ENCODE results near the gene ATAD1. TPM values are rescaled to one million over a fixed set of nuclear protein-coding genes. Genes with fewer than 3 reads are reported as not detected.
"Not testable (repeated sequence)": the region's sequence is repeated elsewhere in the genome, so short reads cannot be mapped to it uniquely, and the experiment has no call there.

Gene ATAD1
- polyA plus RNA-seq (2012; ENCODE audit: missing spikeins) = 33.6 TPM

DNA sequence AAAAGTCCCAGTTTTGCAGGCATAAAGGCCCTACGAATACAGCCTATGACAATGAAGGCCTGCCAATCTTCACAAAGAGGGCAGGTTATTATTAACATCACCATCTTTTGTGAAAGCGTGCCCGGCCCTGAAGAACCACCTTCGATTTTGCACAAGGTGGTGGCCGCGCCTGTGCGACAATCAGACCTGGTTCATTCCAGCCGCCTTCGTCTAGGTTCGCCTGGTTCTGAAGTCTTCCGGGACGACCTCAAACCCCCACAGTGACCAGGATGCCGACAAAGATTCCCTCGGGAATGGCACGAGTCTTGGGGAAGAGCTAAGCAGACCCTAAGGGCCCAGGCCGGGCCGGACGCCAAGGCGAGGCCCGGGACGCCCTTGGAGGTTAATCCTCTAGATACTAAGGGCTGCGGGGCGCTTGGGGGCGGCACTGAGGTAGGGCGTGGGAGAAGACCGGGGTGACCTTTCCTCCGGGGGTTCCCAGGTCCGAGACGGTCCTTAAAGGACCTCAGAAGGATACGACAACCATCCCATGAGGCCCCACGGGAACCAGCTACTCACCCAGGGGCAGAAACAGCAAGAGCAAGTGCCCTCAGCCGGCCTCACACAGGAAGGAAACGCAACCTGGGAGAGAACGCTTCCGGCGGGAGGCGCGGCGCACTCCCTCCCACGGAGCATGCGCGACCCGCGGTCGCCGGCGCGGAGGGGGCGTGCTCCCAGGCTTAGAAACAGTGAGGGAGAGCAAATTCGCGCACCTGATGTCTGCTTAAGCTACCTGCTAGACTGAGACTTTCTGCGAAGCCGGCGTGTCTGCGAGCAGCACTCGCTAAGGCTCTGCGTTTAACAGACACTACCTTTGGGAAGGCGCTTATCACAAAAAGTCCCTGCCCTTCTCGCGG is at the start of gene ATAD1:
Gene ATAD1, minus strand, starts transcription at position 618 of the 896 bp plus-strand sequence. CDS start 3,627 bp downstream, outside the sequence.
- DNase-seq (ENCODE audit: insufficient read length) (peak; percentile 59), FAIRE-seq (peak; percentile 100)
- TF ChIP-seq POLR2AphosphoS5 (IDR thresholded peaks at IDR 0.05; ENCODE audit: low read depth, low read length) (peak; percentile 90), POLR2A (IDR thresholded peaks at IDR 0.05; ENCODE audit: low read depth, low read length) (peak; percentile 93), TAF1 (IDR thresholded peaks at IDR 0.05; ENCODE audit: borderline replicate concordance, low read depth, low read length) (peak; percentile 74)

DNA sequence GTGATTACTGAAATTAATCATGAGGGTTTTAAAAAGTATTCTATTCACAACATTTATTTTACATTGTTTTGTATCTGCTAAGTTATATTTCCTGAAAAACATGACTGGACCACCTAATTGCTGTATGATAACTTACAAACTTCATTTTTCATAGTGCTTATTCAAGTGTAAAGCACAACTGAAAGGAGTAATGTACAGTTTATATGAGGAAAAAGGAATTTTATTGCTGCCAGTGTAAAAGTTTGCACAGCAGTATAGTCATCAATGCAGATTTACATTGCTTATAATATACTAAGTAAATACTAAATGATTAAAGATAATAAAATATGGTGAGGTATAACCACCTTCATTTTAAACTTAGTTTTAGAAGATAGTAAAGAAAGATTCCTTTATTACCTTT is 49.4 kb upstream of the ATAD1 start:
- FAIRE-seq (no peak), DNase-seq (ENCODE audit: insufficient read length) (no peak)
- no peak for TF ChIP-seq POLR2A (IDR thresholded peaks at IDR 0.05; ENCODE audit: low read depth, low read length)
- TF ChIP-seq POLR2AphosphoS5 (IDR thresholded peaks at IDR 0.05; ENCODE audit: low read depth, low read length) = no peak
- TF ChIP-seq TAF1 (IDR thresholded peaks at IDR 0.05; ENCODE audit: borderline replicate concordance, low read depth, low read length) = no peak

GRCh38 chr10:87866412-87866974 is 48.5 kb upstream of the ATAD1 start:
- FAIRE-seq = peak; percentile 24
- no peak for TF ChIP-seq POLR2AphosphoS5 (IDR thresholded peaks at IDR 0.05; ENCODE audit: low read depth, low read length)
- no peak for TF ChIP-seq TAF1 (IDR thresholded peaks at IDR 0.05; ENCODE audit: borderline replicate concordance, low read depth, low read length)
- no peak for TF ChIP-seq POLR2A (IDR thresholded peaks at IDR 0.05; ENCODE audit: low read depth, low read length)
- DNase-seq (ENCODE audit: insufficient read length) = no peak

DNA sequence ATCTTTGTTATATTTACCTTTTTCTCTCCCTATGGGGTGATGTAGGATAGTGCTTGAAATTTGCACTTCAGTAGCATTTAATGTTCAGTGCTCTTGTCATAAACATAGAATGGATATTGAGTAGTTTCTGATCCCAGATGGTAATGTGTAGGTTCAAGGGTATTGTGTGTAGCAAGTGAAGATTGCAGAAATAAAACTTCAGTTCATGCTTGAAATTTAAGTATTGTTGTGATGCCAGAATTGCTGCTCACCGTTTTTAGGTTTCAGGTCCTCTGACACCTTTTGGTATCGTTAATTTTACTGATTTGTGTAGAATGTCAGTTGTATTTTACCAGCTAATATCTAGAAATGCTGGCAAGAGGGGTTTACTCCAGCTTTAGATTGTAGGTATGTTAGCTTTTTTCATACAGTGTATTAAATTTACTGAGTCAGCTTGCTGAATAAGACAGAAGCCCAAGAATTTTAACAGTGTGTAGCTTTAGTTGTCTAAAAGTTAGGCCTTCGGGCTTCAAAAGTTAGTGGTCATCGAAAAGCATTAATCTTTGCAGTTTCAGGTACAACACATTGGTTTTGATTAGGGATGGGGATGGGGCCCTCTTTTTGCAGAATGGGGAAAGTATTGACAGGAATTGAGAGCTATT is 47.3 kb upstream of the ATAD1 start:
- peak; percentile 46 for FAIRE-seq
- DNase-seq (ENCODE audit: insufficient read length) = no peak
- TF ChIP-seq POLR2AphosphoS5 (IDR thresholded peaks at IDR 0.05; ENCODE audit: low read depth, low read length) (no peak), TAF1 (IDR thresholded peaks at IDR 0.05; ENCODE audit: borderline replicate concordance, low read depth, low read length) (no peak), POLR2A (IDR thresholded peaks at IDR 0.05; ENCODE audit: low read depth, low read length) (no peak)

DNA sequence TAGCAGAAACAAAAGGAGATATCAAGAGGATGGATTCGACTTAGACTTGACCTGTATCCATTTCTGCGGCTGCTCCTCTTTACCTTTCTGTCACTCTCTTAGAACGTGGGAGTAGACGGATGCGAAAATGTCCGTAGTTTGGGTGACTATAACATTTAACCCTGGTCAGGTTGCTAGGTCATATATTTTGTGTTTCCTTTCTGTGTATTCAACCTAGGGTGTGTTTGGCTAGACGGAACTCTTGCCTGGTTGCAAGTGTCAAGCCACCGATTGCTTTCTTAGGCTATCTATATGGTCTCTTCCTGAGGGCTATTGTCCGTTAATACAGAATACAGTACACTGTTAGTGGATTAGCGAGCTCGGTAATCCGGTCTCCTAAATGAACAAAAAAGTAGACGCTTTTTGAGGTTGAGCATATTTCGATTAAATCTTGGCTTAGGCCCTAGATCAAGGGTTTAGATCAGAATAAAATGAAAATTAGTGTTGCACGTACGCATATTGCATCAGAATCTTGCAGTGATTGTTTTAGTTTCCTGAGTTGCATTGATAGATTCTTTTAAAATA is 46.6 kb upstream of the ATAD1 start:
- no peak for DNase-seq (ENCODE audit: insufficient read length)
- FAIRE-seq = no peak
- TF ChIP-seq TAF1 (IDR thresholded peaks at IDR 0.05; ENCODE audit: borderline replicate concordance, low read depth, low read length) = no peak
- no peak for TF ChIP-seq POLR2A (IDR thresholded peaks at IDR 0.05; ENCODE audit: low read depth, low read length)
- TF ChIP-seq POLR2AphosphoS5 (IDR thresholded peaks at IDR 0.05; ENCODE audit: low read depth, low read length) = no peak

DNA sequence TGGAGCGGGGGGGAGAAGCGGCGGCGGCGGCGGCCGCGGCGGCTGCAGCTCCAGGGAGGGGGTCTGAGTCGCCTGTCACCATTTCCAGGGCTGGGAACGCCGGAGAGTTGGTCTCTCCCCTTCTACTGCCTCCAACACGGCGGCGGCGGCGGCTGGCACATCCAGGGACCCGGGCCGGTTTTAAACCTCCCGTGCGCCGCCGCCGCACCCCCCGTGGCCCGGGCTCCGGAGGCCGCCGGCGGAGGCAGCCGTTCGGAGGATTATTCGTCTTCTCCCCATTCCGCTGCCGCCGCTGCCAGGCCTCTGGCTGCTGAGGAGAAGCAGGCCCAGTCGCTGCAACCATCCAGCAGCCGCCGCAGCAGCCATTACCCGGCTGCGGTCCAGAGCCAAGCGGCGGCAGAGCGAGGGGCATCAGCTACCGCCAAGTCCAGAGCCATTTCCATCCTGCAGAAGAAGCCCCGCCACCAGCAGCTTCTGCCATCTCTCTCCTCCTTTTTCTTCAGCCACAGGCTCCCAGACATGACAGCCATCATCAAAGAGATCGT is 46.0 kb upstream of the ATAD1 start:
- not testable (repeated sequence) for DNase-seq (ENCODE audit: insufficient read length); FAIRE-seq

DNA sequence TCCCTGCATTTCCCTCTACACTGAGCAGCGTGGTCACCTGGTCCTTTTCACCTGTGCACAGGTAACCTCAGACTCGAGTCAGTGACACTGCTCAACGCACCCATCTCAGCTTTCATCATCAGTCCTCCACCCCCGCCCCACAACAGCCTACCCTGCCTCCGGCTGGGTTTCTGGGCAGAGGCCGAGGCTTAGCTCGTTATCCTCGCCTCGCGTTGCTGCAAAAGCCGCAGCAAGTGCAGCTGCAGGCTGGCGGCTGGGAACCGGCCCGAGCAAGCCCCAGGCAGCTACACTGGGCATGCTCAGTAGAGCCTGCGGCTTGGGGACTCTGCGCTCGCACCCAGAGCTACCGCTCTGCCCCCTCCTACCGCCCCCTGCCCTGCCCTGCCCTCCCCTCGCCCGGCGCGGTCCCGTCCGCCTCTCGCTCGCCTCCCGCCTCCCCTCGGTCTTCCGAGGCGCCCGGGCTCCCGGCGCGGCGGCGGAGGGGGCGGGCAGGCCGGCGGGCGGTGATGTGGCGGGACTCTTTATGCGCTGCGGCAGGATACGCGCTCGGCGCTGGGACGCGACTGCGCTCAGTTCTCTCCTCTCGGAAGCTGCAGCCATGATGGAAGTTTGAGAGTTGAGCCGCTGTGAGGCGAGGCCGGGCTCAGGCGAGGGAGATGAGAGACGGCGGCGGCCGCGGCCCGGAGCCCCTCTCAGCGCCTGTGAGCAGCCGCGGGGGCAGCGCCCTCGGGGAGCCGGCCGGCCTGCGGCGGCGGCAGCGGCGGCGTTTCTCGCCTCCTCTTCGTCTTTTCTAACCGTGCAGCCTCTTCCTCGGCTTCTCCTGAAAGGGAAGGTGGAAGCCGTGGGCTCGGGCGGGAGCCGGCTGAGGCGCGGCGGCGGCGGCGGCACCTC is 45.3 kb upstream of the ATAD1 start, which contains the start of the genes KLLN and PTEN:
Gene KLLN, minus strand, starts transcription at position 481 of the 891 bp plus-strand sequence. CDS start 1,046 bp downstream, outside the sequence.
Gene PTEN, plus strand, starts transcription at position 573 of the 891 bp plus-strand sequence. CDS start 845 bp downstream, outside the sequence.
- DNase-seq (ENCODE audit: insufficient read length) (peak; percentile 65), FAIRE-seq (peak; percentile 87)
- TF ChIP-seq POLR2AphosphoS5 (IDR thresholded peaks at IDR 0.05; ENCODE audit: low read depth, low read length) = peak; percentile 46; the same call in 1 of the 2 replicates
- TF ChIP-seq POLR2A (IDR thresholded peaks at IDR 0.05; ENCODE audit: low read depth, low read length) = peak; percentile 85
- TF ChIP-seq TAF1 (IDR thresholded peaks at IDR 0.05; ENCODE audit: borderline replicate concordance, low read depth, low read length) = peak; percentile 99

DNA sequence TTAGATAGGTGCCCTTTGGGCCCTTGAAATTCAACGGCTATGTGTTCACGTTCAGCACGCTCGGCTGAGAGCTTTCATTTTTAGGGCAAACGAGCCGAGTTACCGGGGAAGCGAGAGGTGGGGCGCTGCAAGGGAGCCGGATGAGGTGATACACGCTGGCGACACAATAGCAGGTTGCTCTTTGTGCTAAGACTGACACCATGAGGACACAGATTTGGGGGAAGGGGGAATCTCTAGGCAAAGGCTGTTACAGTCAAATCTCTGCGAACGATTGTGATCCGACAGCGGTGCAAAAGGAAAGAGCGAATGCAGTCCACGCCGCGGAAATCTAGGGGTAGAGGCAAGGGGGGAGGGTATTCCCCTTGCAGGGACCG is 44.6 kb upstream of the ATAD1 start:
- TF ChIP-seq TAF1 (IDR thresholded peaks at IDR 0.05; ENCODE audit: borderline replicate concordance, low read depth, low read length) (no peak), POLR2A (IDR thresholded peaks at IDR 0.05; ENCODE audit: low read depth, low read length) (peak; percentile 60), POLR2AphosphoS5 (IDR thresholded peaks at IDR 0.05; ENCODE audit: low read depth, low read length) (peak; percentile 72)
- FAIRE-seq = peak; percentile 58
- peak; percentile 30 for DNase-seq (ENCODE audit: insufficient read length)

DNA sequence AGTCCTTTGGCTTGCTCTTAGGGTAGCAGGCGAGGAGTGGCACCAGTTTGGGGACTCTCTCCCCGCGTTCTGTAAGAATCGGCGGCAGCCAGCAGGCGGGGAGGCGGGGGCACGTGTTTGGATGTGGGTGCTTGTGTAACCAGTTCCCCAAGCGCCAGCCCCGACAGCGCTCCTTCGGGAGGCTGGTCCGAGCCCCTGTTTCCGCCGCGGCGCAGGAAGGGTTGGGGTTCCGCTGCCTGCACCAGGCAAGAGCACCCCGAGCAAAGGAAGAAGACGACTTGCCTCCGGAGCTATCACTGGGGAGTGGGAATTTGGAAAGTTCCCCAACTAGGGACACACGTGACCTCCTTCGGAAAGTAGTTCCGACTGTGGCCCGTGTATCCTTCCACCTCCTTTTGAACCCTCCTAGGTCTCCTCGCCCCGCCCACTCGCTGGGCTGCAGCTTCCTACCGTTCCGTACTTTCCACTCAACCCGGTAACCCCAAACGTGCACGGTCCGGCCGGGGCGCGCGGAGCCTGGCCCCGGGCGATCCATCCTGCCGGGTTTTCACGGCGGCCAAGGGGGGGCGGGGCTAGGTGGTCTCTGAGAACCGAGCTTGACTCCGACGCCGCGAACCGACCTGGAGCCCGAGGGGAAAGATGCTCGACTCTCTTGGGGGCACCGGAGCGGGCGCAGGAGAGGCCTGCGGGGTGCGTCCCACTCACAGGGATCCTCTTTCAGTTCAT is 44.1 kb upstream of the ATAD1 start:
- TF ChIP-seq TAF1 (IDR thresholded peaks at IDR 0.05; ENCODE audit: borderline replicate concordance, low read depth, low read length) (peak; percentile 92), POLR2A (IDR thresholded peaks at IDR 0.05; ENCODE audit: low read depth, low read length) (peak; percentile 86), POLR2AphosphoS5 (IDR thresholded peaks at IDR 0.05; ENCODE audit: low read depth, low read length) (peak; percentile 95)
- peak; percentile 68 for DNase-seq (ENCODE audit: insufficient read length)
- peak; percentile 92 for FAIRE-seq

All from GM12892 (cell line).